ENCODE data around the gene BICDL1. TPM values are rescaled to one million over a fixed set of nuclear protein-coding genes. Genes with fewer than 3 reads are reported as not detected.

Gene BICDL1
- total and polyA plus RNA-seq, 2 donors (not counting 3 experiments of a cell fraction or from before 2014, with no cell fraction given): 0.19 TPM; not detected in 1

GRCh38 chr12:119946213-119946612, 42.8 kb upstream of the BICDL1 start:
- intact Hi-C loops (cut with micrococcal nuclease) (no loop called here), dilution Hi-C loops (cut with MboI; ENCODE audit: extremely low pct_ligation_motif_present, low sequenced_read_pairs) (no loop called here)
- Histone ChIP-seq H3K27ac (ENCODE audit: insufficient read depth, low read depth, low read length) (no peak overlapping the region), H2AFZ (ENCODE audit: low read depth, low read length) (no peak overlapping the region), H3K9me1 (replicated peaks; ENCODE audit: control insufficient read depth, extremely low read depth, insufficient read depth, low read length) (no peaks in the 10 kb centered on the region), H3K36me3 (ENCODE audit: control insufficient read depth in 2 of 2, extremely low read depth in 1 of 2, insufficient read depth in 2 of 2, low read length in 2 of 2) (no peaks in the 10 kb centered on the region), H3K4me2 (ENCODE audit: insufficient read depth, low read length) (no peak overlapping the region), H3K27me3 (ENCODE audit: control insufficient read depth in 2 of 2, insufficient read depth in 2 of 2, low read length in 2 of 2) (no peaks in the 10 kb centered on the region), H3K9ac (replicated peaks; ENCODE audit: extremely low read depth, insufficient read depth, low read length) (no peak overlapping the region), H3K79me2 (ENCODE audit: control insufficient read depth, insufficient read depth, low read length) (no peaks in the 10 kb centered on the region), H3K9me3 (replicated peaks; ENCODE audit: control insufficient read depth, insufficient read depth, low read length) (no peaks in the 10 kb centered on the region), H4K20me1 (replicated peaks; ENCODE audit: control insufficient read depth, extremely low read depth, insufficient read depth, low read length) (no peaks in the 10 kb centered on the region), H3K4me1 (ENCODE audit: control insufficient read depth, extremely low read depth, insufficient read depth, low read length) (no peaks in the 10 kb centered on the region), H3K4me3 (replicated peaks in 1 of 3; ENCODE audit: insufficient read depth in 1 of 3, low read depth in 1 of 3, low read length in 3 of 3) (no peak overlapping the region)
- FAIRE-seq: no peak
- CTCF ChIA-PET: no interaction called here
- BruUV-seq (replicated peaks): no TSS peak
- no peak for DNase-seq (ENCODE audit: low read depth, low spot score)
- TF ChIP-seq EZH2 (IDR thresholded peaks at IDR 0.05; ENCODE audit: borderline replicate concordance, low read depth, low read length, severe bottlenecking) (no peak), POLR2AphosphoS5 (IDR thresholded peaks at IDR 0.05; ENCODE audit: insufficient read depth, low read depth, low read length) (no peak), GATA2 (IDR thresholded peaks at IDR 0.05; ENCODE audit: insufficient read depth, insufficient read length, low read depth, low read length) (no peak), FOS (IDR thresholded peaks at IDR 0.05; ENCODE audit: borderline replicate concordance, insufficient read depth, low read length) (no peak), MYC (IDR thresholded peaks at IDR 0.05; ENCODE audit: low read depth, low read length) (no peak), JUN (IDR thresholded peaks at IDR 0.05; ENCODE audit: borderline replicate concordance, insufficient read depth, insufficient read length, low read depth) (no peak), POLR2A (IDR thresholded peaks at IDR 0.05; ENCODE audit: low read depth, low read length) (no peak), CTCF (IDR thresholded peaks at IDR 0.05; ENCODE audit: extremely low read depth in 1 of 2, insufficient read depth in 1 of 2, low read depth in 1 of 2, low read length in 2 of 2) (no peak)
- TF ChIP-seq, protein P1, sequence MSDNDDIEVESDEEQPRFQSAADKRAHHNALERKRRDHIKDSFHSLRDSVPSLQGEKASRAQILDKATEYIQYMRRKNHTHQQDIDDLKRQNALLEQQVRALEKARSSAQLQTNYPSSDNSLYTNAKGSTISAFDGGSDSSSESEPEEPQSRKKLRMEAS (IDR thresholded peaks at IDR 0.05; ENCODE audit: insufficient read depth, insufficient read length): no peak
- POLR2A ChIA-PET: no interaction called here

All from endothelial cell of umbilical vein (primary cell).